ENCODE measurements around the gene ANGPTL7. TPM values are rescaled to one million over a fixed set of nuclear protein-coding genes. Genes with fewer than 3 reads are reported as not detected.

Gene ANGPTL7
- total RNA-seq, 1 donor = under 0.01 TPM

DNA sequence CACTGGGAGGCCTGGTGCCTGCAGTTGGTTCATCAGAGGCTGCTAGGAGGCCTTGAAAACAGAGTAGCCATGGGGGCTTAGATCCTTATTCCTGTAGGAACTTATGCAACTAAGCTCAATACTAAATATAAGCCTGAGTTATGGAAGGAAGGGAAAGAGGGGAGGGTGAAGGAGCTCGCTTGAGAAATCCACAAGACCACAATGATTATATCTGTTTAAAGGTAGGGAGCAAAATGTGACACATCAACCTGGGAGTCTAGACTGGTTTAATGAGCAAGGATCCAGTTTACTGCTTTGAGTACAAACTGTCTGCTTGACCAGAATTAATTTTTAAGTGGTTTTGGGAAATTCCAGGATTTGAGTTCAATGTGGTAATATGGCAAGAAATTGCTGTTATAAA, 20.4 kb upstream of the ANGPTL7 start:
- H3K4me3 ChIP-seq (ENCODE audit: low read depth, low read length) = no peak overlapping the region
- DNase-seq (ENCODE audit: low read depth) = no peak
- TF ChIP-seq, protein P1, sequence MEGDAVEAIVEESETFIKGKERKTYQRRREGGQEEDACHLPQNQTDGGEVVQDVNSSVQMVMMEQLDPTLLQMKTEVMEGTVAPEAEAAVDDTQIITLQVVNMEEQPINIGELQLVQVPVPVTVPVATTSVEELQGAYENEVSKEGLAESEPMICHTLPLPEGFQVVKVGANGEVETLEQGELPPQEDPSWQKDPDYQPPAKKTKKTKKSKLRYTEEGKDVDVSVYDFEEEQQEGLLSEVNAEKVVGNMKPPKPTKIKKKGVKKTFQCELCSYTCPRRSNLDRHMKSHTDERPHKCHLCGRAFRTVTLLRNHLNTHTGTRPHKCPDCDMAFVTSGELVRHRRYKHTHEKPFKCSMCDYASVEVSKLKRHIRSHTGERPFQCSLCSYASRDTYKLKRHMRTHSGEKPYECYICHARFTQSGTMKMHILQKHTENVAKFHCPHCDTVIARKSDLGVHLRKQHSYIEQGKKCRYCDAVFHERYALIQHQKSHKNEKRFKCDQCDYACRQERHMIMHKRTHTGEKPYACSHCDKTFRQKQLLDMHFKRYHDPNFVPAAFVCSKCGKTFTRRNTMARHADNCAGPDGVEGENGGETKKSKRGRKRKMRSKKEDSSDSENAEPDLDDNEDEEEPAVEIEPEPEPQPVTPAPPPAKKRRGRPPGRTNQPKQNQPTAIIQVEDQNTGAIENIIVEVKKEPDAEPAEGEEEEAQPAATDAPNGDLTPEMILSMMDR (IDR thresholded peaks at IDR 0.05; ENCODE audit: insufficient read depth, low read length) = no peak

DNA sequence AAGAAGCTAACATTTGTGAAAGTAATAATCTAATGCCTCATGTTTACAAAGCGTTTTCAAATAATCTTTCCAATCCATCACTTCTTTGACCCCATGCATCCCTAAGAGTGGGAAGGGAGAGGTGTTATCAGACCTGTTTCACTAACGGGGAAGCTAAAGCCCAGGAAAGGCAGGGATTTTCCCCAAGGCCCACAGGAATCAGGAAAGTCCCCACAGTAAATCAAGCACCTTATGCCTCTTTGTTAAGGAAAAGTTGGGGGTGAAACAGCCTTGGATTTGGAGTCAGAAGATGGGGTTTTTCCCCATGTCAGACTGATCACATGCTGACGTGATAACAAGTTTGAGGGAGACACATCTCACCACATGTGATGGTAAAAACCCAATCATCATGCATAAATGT, 20.0 kb upstream of the ANGPTL7 start:
- TF ChIP-seq, protein P1 (IDR thresholded peaks at IDR 0.05; ENCODE audit: insufficient read depth, low read length) = no peak
- no peak overlapping the region for H3K4me3 ChIP-seq (ENCODE audit: low read depth, low read length)
- no peak for DNase-seq (ENCODE audit: low read depth)

DNA sequence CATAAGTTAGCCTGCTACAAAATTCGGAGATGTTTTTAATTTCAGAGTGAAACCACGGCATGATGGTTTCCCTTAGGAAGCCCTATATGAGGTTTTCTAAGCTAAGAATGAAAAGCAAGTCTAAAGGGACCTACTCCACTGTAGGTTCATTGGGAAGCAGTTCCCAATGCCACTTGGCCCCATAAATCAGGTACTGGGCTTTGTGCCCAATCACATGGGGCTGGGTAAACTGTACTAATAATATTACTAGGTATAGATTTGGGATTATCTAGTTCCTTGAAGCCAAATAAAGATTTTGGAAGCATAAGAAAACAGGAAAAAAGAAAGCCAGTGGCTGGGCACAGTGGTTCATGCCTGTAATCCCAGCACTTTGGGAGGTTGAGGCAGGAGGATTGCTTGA, 19.1 kb upstream of the ANGPTL7 start:
- TF ChIP-seq, protein P1 (IDR thresholded peaks at IDR 0.05; ENCODE audit: insufficient read depth, low read length) = no peak
- DNase-seq (ENCODE audit: low read depth) = no peak

DNA sequence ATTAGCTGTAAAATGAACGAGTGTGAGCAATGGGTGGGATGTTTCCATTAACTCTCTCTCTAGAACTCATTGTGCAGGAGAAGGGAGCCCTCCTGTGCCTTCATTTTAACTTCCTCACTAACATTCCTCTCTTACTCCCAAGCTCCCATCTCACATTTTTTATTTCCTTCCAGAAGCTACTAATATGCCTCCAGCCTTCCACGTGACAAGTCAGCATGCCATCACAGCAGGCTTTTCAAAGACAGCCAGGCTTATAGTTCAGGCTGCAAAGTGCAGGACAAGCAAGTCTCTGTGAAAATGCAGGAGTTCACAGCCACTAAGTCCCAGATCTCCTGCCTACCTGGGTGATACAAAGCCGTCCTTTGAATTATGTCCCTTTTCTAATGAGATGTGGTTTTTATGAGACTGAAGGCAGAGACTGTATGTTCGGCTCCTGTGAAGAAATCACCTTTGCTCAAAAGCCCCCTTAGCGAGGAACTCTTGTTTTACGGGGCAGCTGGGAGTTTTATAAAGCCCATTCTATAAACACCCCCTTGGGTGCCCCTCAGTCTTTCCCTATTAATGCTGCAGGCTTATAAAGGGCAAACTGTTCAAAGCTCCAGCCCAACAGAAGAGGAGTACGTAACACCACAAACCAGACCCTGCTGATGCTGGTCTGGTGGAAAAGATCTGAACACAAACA, 14.8 kb upstream of the ANGPTL7 start:
- peak; percentile 27 for DNase-seq (ENCODE audit: low read depth)
- H3K4me3 ChIP-seq (ENCODE audit: low read depth, low read length) = no peak overlapping the region
- TF ChIP-seq, protein P1 (IDR thresholded peaks at IDR 0.05; ENCODE audit: insufficient read depth, low read length) = no peak

More for the DNA sequence above, 19.1 kb upstream of the ANGPTL7 start:
- no peak overlapping the region for H3K4me3 ChIP-seq (ENCODE audit: low read depth, low read length)

DNA sequence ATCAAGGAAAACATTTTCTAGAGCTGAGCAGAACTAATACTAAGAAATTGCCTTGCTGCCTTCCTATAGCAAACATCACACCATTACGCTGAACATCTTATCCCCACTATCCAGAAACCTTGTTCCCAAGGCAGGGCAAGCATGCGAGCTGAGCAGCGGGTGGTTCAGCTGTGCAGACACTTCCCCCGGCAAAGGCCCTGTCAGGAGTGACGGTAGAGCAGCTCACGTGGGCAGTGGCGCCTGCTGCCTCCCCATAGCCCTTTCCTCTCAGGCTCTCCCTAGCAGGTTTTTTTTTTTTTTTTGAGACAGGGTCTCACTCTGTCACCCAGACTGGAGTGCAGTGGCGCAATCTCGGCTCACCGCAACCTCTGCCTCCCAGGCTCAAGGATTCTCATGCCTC, 13.7 kb upstream of the ANGPTL7 start:
- TF ChIP-seq, protein P1 (IDR thresholded peaks at IDR 0.05; ENCODE audit: insufficient read depth, low read length) = no peak

DNA sequence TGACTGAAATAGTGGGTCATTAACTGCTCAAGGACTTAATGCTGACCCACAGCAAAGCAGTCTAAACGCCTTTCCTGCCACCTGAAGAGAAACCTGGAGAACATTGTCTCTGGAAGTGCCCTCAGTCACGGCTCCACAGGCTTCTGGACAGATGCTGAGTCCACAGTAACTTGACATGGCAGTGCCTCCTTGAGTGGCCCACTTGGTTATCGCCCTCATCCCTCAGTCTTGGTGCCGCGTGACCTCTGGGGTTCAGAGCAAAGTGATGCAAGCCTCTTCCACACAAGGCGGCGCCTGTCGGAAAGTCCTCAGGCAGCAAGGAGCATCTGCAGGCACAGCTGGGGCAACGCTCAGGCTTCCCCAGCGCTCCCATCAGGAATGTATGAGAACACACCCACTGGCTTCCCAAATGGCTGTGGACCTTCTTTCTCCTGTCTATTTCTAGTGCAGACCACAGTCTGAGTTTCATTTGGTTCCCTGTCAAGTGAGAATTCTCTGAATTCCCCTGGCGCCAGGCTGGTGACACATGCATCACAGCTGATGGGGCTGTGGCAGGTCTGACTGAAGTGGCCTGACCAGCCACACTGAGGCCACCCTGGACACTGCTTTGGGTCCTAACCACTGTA, 13.0 kb upstream of the ANGPTL7 start:
- no peak overlapping the region for H3K4me3 ChIP-seq (ENCODE audit: low read depth, low read length)
- no peak for DNase-seq (ENCODE audit: low read depth)
- TF ChIP-seq, protein P1 (IDR thresholded peaks at IDR 0.05; ENCODE audit: insufficient read depth, low read length) = no peak

More for the DNA sequence above, 13.7 kb upstream of the ANGPTL7 start:
- DNase-seq (ENCODE audit: low read depth) = no peak
- H3K4me3 ChIP-seq (ENCODE audit: low read depth, low read length) = no peak overlapping the region

Data from fibroblast of the aortic adventitia (primary cell).